Measurements from ENCODE around the gene PYY. TPM values are rescaled to one million over a fixed set of nuclear protein-coding genes. Genes with fewer than 3 reads are reported as not detected.

PYY gene
- total RNA-seq, 1 donor from 2014 or later = not detected

- H3K4me3 ChIP-seq = no peak overlapping the region
- peaks cover 12% of the 10 kb centered on the region for H3F3A ChIP-seq (ENCODE audit: low read depth)
- Mint-ChIP-seq H3K9me3 (no peaks in the 10 kb centered on the region), H3K4me3 (no peak overlapping the region), H3K27ac (no peak overlapping the region), H3K27me3 (ENCODE audit: insufficient read depth, low read depth) (peaks cover 25% of the 10 kb centered on the region), H3K36me3 (no peaks in the 10 kb centered on the region), H3K4me1 (peaks cover 10% of the 10 kb centered on the region)
- H3K27ac ChIP-seq = no peak overlapping the region
- peaks cover 15% of the 10 kb centered on the region for H4K20me1 ChIP-seq (ENCODE audit: low read depth)
- H3K9ac ChIP-seq = no peak overlapping the region
- H3K4me1 ChIP-seq = peaks cover 11% of the 10 kb centered on the region
- H3K9me3 ChIP-seq (ENCODE audit: low read depth) = no peaks in the 10 kb centered on the region
- no peak for DNase-seq (ENCODE audit: low spot score)
- no peaks in the 10 kb centered on the region for H3K79me2 ChIP-seq (ENCODE audit: low read depth)
- H3K36me3 ChIP-seq = no peaks in the 10 kb centered on the region
- no peak for TF ChIP-seq EZH2phosphoT487 (IDR thresholded peaks at IDR 0.05)
- no peak for TF ChIP-seq EZH2 (IDR thresholded peaks at IDR 0.05)
- no peak for TF ChIP-seq CTCF (IDR thresholded peaks at IDR 0.05)
- no peak overlapping the region for H2AFZ ChIP-seq (replicated peaks)
- no peak overlapping the region for H3K4me2 ChIP-seq
- peaks cover 40% of the 10 kb centered on the region for H3K27me3 ChIP-seq
Measured at GRCh38 chr17:44000871-44001460, 47.2 kb upstream of the PYY start.

GRCh38 chr17:44000141-44000860 is 46.6 kb upstream of the PYY start:
- no peaks in the 10 kb centered on the region for H3K36me3 ChIP-seq
- peaks cover 11% of the 10 kb centered on the region for H4K20me1 ChIP-seq (ENCODE audit: low read depth)
- peaks cover 38% of the 10 kb centered on the region for H3K27me3 ChIP-seq
- H3K4me3 Mint-ChIP-seq = no peak overlapping the region
- H3K4me1 Mint-ChIP-seq = peaks cover 9% of the 10 kb centered on the region
- no peak overlapping the region for H3K4me3 ChIP-seq
- peaks cover 5% of the 10 kb centered on the region for H3F3A ChIP-seq (ENCODE audit: low read depth)
- no peaks in the 10 kb centered on the region for H3K9me3 Mint-ChIP-seq
- no peak overlapping the region for H3K27ac ChIP-seq
- no peaks in the 10 kb centered on the region for H3K36me3 Mint-ChIP-seq
- no peak for DNase-seq (ENCODE audit: low spot score)
- no peaks in the 10 kb centered on the region for H3K79me2 ChIP-seq (ENCODE audit: low read depth)
- peaks cover 11% of the 10 kb centered on the region for H3K4me1 ChIP-seq
- no peak overlapping the region for H3K27ac Mint-ChIP-seq
- no peaks in the 10 kb centered on the region for H3K9me3 ChIP-seq (ENCODE audit: low read depth)
- H3K4me2 ChIP-seq = no peak overlapping the region
- H3K27me3 Mint-ChIP-seq (ENCODE audit: insufficient read depth, low read depth) = peaks cover 21% of the 10 kb centered on the region
- TF ChIP-seq EZH2 (IDR thresholded peaks at IDR 0.05) = no peak
- no peak for TF ChIP-seq EZH2phosphoT487 (IDR thresholded peaks at IDR 0.05)
- TF ChIP-seq CTCF (IDR thresholded peaks at IDR 0.05) = no peak
- H3K9ac ChIP-seq = no peak overlapping the region
- H2AFZ ChIP-seq (replicated peaks) = no peak overlapping the region

- no peak overlapping the region for H3K4me2 ChIP-seq
- peaks cover 9% of the 10 kb centered on the region for H3F3A ChIP-seq (ENCODE audit: low read depth)
- H3K79me2 ChIP-seq (ENCODE audit: low read depth) = no peaks in the 10 kb centered on the region
- H3K27ac Mint-ChIP-seq = no peak overlapping the region
- H3K4me3 ChIP-seq = no peak overlapping the region
- H3K4me1 Mint-ChIP-seq = peaks cover 5% of the 10 kb centered on the region
- H3K9ac ChIP-seq = no peak overlapping the region
- no peaks in the 10 kb centered on the region for H3K36me3 Mint-ChIP-seq
- DNase-seq (ENCODE audit: low spot score) = no peak
- no peaks in the 10 kb centered on the region for H3K9me3 ChIP-seq (ENCODE audit: low read depth)
- peaks cover 6% of the 10 kb centered on the region for H3K4me1 ChIP-seq
- no peaks in the 10 kb centered on the region for H3K9me3 Mint-ChIP-seq
- H3K36me3 ChIP-seq = no peaks in the 10 kb centered on the region
- H3K4me3 Mint-ChIP-seq = no peak overlapping the region
- H3K27me3 Mint-ChIP-seq (ENCODE audit: insufficient read depth, low read depth) = peaks cover 18% of the 10 kb centered on the region
- no peak for TF ChIP-seq EZH2 (IDR thresholded peaks at IDR 0.05)
- TF ChIP-seq EZH2phosphoT487 (IDR thresholded peaks at IDR 0.05) = no peak
- TF ChIP-seq CTCF (IDR thresholded peaks at IDR 0.05) = no peak
- H3K27ac ChIP-seq = no peak overlapping the region
- no peaks in the 10 kb centered on the region for H4K20me1 ChIP-seq (ENCODE audit: low read depth)
- peaks cover 35% of the 10 kb centered on the region for H3K27me3 ChIP-seq
- no peak overlapping the region for H2AFZ ChIP-seq (replicated peaks)
Measured at GRCh38 chr17:43999024-43999423, 45.3 kb upstream of the PYY start.

All from neural progenitor cell (in vitro differentiated cells).